Stimulated activated CD4-positive, alpha-beta T cell treated with anti-CD3 and anti-CD28 coated beads, TNF-alpha, amount 100 ng/mL, for 24 hours (primary cell): Measurements from ENCODE around the gene FRMD4A.
"Not testable (repeated sequence)": the region's sequence is repeated elsewhere in the genome, so short reads cannot be mapped to it uniquely, and the experiment has no call there.

Experiments used
- DNase-seq, 3 experiments: peaks; one replicate each; pipeline ENCODE4 v3.0.0-alpha.2; 2020; ENCODE audit warnings: low read depth in 3 of 3

FRMD4A gene

DNA sequence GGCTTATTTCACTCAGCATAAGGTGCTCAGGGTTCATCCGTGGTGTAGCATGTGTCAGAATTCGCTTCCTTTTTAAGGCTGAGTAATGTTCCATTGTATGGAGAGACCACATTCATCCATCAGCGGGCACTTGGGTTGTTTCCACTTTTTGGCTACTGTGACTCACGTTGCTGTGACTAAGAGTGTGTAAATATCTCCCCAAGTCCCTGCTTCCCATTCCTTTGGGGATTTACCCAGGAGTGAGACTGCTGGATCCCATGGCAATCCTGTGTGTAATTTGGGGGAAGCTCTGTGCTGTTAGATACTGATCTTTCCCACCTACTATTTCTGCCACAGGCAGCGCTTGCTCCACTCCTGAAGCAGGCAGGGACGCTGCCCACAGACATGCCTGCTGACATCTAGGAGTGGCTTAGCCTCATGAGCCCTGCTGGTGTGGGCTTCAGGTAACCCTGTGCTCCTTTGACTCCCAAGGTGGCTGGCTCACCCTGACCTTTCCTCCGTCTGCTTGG is 346.0 kb downstream of the FRMD4A start:
- DNase-seq = no peak

DNA sequence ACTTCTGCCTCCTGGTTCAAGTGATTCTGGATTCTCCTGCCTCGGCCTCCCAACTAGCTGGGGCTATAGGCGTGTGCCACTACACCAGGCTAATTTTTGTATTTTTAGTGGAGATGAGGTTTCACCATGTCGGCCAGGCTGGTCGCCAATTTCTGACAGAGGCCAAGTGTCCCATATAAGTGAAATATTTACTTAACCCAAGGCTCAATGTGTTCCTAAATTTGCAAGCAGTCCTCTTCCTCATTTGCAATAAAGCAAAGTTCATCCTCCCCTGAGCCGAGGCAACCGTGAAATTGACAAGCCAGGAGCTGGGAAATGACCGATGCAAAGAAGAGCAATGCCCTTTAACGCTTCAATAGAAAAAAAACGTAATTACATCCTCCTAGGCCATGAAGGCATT is 347.7 kb downstream of the FRMD4A start:
- no peak for DNase-seq

GRCh38 chr10:13978533-13979115 is 352.1 kb downstream of the FRMD4A start:
- DNase-seq = no peak

DNA sequence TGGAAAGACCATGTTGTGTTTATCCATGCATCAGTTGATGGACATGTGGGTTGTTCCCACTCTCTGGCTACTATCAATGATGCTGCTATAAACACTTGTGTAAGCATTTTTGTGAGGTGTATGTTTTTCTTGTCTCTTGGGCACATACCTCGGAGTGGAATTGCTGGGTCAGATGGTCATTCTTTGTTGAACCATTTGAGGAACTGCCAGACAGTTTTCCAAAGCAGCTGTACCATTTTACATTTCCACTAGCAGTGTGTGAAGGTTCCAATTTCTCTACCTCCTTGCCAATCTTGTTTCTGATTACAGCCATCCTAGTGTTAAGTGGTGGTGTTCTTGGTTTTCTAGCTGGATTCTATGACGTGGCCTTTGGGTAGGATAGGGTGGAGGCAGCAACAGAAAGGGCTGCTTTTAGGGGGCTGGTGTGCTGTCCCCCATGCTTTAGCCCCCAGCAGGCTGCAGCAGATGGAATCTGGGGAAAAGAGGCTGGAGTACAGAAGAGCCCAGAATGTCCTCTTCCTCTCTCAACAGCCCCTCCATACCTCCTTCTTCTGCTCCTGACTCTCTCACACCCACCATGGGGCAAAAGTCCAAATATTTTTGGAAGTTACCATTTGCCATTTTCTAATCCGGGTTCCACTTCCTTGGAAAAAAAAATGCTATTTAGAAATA is 352.7 kb downstream of the FRMD4A start:
- no peak for DNase-seq

DNA sequence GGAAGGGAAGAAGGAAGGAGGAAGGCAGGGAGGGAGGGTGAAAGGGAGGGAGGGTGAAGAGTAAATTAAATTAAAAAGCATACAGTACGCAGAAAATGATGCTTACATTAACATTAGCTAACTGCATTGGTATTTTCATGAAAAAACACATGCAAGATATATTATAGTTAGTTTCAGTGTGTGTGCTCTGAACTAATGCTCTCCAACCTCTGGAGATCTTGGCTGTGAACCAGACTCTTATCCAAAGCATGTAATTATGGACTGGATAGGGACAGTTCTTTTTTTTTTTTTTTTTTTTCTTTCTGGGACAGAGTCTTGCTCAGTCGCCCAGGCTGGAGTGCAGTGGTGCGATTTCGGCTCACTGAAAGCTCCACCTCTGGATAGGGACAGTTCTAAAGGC is 357.0 kb downstream of the FRMD4A start:
- no peak for DNase-seq

- DNase-seq = no peak
Observed at GRCh38 chr10:13972609-13973008, 358.1 kb downstream of the FRMD4A start.

DNA sequence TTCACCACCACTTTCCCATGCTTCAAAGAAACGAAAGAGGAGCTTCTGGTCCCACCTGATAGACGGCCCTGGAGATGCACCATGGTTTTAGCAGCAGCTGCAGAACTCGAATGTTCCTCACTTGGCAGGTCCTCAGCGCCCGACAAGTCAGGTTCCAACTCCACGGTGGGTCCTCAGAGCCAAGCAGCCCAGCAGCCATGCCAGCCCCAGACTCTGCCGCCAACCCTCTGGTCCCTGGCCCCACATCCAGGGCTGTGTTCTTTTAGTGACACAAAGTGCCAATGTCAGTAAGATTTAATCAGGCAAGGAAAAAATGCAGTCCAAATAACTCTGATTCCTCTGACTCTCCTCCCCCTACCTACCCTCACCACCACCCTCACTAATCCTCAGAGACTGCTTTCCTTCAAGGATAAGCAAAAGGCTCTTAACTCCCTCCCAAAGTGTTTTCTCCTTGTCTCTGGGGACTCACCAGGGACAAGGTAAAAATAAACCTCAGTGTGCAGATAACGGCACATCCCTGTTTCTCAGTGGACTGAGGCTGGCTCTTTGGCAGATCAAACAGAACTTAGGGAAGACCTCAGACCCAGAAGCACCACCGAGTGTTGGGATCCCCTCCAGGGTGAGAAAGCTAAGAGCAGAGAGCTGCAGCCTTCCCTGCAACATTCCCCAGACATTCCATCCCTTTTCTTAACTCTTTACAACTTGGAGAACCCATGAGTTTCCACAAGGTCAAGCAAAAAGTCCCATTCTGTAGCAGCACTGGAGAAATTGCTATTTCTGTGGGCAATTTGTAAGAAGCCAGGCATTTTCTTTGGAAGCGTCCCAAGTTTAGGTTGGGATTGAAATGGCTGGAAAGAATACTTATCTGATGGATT is 358.9 kb downstream of the FRMD4A start:
- DNase-seq = no peak

DNA sequence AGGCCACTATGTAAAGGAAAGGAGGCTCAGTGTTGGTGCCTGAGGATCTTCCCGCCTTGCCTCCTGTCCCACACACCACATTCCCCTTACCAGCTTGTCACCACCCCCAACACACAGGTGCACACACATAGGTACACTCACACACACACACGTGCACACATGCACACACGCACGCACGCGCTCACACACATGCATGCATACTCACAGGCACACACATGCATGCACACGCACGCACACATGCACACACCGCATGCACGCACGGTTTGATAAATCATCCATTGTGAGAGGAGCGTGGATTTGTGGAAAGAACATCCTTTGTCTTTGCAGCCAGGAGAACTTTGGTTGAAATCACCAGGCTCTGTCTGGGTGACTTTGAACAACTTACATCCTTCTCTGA is 359.8 kb downstream of the FRMD4A start:
- no peak for DNase-seq

- no peak for DNase-seq
Observed at GRCh38 chr10:13970236-13970956, 360.3 kb downstream of the FRMD4A start.

DNA sequence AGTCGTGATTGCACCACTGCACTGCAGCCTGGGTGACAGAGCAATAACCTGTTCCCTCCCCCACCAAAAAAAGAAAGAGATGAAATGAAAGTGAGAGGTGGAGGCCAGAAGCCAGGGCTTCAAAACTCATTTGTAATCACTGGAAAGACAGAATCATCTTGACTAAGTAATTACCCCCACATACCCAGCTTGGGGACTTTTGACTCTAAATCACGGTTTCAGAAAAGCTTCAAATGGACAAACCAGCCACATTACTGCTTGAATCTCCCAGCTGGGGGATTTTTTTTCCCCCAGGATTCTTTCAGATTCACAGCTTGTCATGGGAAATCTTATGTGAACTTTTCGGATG is 361.0 kb downstream of the FRMD4A start:
- DNase-seq = peak in 1 of 3 experiments; percentile 39

DNA sequence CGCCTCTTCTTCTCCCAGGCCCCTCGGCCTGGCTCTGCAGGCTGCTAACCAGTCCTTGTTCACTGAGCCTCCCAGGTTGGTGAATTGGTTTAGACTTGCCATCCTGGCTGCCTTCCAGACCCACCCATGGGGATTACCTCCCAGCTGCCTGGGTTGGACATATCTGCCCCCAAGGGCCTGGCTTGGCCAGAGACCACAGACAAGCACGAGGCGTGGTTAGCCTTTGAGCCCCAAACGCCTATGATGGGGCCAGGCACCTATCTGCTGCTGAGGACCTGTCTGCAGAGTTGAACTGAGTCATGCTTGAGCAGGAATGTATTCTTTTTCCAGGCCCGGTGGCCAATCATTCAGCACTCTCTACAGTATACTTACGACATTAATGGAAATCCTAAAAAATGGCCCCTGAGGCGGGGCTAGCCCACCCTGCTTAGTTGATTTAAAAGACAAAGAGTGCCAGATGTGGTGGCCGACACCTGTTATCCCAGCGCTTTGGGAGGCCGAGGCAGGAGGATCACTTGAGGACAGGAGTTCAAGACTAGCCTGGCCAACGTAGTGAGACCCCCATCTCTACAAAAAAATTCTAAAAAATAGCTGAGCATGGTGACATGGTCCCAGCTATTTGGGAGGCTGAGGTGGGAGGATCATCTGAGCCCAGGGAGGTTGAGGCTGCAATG is 361.5 kb downstream of the FRMD4A start:
- DNase-seq = no peak

DNA sequence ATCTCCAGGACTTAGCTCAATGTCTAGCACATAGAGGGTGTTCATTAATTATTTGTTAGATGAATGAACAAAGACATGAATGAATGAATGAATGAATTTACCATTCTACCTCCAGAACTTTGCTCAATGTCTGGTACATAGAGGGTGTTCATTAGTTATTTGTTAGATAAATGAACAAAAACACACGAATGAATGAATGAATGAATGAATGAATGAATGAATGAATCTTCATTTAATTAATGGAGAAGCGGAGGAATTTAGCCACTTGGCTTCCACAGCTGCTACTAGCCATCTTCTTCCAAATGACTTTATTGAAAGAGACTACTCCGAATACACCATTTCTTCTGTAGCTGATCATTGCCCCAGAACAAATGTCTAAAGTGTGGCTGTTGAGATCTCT is 368.9 kb downstream of the FRMD4A start:
- DNase-seq = no peak

DNA sequence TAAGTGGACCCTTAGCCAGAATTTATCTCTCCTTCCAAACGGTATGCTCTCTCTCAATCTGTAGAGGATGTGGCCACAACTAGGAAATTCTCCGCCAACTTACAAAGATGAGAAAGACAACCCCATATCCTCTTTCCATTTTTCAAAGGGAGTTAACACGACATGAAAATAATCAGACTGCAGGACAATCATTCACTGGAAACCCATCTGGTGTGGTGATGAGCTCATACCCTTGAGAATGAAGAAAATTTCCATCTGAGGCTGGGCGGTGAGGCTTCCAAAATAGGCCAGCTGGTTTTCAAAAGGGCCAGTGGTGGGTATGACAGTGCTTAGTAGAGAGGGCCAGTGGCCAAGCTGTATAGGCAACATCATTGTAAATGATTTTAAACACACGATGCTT is 369.6 kb downstream of the FRMD4A start:
- no peak for DNase-seq

DNA sequence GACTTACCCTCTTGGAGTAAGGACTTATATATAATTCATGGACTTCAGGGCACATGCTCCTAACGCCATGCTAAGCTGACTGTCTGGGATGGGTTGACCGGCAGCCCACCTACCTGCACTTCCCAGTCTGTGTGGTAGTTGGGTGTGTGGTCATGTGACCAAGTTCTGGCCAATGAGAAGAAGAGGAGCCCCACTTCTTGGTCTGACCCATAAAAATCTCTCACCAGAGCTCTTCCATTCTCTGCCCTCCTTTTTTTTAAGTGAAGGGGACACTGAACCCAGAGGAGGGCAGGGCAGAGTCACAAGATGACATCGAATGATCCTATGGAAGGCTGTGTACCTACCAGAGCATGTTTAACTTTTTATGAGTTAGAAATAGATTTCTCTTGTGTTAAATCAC is 370.1 kb downstream of the FRMD4A start:
- no peak for DNase-seq

GRCh38 chr10:13959443-13960359 is 371.0 kb downstream of the FRMD4A start:
- DNase-seq = no peak

DNA sequence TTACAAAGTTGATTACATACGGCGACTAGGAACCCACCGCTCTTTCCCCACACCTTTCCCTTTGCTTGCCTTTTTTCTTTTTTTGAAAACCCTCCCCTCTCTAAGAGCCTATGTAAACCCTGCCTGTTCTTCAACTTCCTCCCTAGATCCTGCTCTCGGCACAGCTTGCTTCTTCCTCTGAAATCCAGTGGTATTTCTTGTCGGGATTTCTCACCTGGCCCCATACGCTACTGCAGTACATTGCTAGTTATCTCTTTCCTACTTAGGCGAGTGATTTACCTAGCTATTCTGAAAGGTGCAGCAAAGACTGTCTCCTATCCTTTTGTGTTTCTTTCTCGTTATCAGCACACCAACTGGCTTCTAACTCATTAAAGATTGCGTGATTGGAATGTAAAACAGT is 372.9 kb downstream of the FRMD4A start:
- DNase-seq = no peak

- DNase-seq = no peak
Observed at GRCh38 chr10:13956826-13957225, 373.9 kb downstream of the FRMD4A start.

GRCh38 chr10:13955409-13956068 is 375.2 kb downstream of the FRMD4A start:
- DNase-seq = no peak

GRCh38 chr10:13954195-13954594 is 376.5 kb downstream of the FRMD4A start:
- DNase-seq = not testable (repeated sequence)

GRCh38 chr10:13953371-13953770 is 377.4 kb downstream of the FRMD4A start:
- DNase-seq = no peak
